Middle frontal gyrus (tissue), 1 donor: ENCODE results near the gene MAPK6.

Source experiments
- DNase-seq: peaks from one replicate; pipeline ENCODE4 v3.0.0-alpha.2; 2015; ENCODE audit warnings: low spot score; ENCODE audit errors: extremely low spot score

MAPK6 gene

DNA sequence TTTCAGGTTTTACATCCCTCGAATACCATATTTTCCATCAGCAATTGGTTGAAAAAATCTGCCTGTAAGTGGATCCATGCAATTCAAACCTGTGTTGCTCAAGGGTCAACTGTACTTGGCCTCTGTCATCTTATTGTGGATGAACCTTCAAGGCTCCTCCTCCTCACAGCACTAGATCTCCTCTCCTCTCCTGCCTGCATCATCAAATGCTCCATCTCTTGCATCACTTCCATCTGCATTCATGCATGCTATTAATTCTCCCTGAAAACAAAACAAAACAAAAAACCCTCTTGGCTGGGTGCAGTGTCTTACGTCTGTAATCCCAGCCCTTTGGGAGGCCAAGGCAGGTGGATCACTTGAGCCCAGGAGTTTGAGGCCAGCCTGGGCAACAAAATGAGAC, 83.4 kb downstream of the MAPK6 start:
- no peak for DNase-seq

DNA sequence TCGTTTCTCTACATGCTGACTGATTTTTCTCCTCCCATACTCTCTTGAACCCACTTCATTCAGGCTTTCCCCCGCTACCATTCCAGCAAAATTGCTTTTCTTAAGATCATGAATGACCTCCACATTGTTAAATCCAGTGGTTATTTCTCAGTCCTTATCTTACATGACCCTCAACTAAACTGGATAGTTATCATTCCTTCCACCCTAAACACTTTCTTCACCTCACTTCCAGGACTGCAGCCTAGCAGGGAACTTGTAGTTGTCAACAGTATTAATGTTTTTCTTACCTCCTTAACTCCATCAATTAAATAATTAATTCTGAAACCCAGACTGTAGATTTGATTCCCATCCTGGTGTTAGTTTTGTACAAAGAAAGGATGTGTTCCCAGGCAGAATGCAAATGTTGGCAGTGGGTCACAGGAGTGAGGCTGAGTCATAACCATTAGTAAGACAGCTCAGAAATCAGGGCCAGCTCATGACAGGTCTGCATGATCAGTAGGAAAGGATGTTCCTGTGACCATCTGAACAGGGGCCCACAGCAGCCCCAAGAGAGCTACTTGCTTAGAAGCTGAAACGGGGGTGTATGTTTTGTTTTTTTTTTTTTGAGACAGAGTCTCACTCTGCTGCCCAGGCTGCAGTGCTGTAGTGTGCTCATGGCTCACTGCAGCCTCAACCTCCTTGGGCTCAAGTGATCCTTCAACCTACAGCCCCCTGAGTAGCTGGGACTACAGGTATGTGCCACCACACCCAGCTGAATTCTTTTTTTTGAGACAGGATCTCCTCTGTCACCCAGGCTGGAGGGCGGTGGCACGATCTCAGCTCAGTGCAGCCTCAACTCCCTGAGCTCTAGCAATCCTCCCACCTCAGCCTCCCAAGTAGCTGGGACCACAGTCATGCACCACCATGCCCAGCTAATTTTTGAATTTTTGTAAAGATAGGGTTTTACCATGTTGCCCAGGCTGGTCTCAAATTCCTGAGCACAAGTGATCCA, 84.5 kb downstream of the MAPK6 start:
- DNase-seq: peak; percentile 5

GRCh38 chr15:52104532-52105004, 85.5 kb downstream of the MAPK6 start:
- no peak for DNase-seq

DNA sequence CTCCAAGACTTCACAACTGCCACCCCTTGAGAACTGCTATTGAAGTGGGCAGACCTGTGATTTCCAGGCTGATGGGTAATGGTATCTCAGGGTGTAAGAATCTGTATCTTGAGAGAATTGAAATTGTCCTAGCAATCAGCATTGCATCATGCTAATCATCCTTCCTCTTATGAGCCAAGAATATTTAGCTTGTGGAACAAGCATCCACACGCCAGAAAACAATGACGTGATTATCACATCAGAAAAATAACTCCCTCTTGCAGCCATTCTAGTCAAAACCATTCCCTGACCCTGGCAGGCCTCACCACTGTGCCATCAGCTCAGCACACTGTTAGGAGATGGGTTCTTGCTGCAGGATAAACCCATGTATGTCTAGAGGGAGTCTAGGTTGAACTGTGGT, 86.8 kb downstream of the MAPK6 start:
- DNase-seq: no peak

DNA sequence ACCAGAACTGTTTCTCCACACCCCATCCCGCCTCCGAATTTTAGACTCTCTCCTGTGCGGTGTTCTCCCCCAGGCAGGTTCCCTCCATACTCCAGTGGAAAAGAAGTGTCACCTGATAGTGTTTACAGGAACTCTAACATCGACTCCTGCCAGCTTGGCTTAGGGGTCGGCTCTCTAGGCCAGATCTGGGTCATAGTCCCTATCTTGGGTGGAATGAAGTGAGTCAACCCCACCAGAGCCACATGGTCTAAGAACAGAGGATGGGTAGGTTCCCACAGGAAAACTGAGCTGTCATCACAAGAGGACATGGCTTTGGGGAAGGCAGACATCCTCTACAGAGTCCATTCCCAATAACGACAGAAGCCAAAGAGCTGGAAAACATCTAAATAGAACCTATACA, 87.6 kb downstream of the MAPK6 start:
- no peak for DNase-seq

GRCh38 chr15:52107238-52107637, 88.2 kb downstream of the MAPK6 start:
- no peak for DNase-seq

GRCh38 chr15:52109559-52110451, 90.8 kb downstream of the MAPK6 start:
- DNase-seq: no peak

DNA sequence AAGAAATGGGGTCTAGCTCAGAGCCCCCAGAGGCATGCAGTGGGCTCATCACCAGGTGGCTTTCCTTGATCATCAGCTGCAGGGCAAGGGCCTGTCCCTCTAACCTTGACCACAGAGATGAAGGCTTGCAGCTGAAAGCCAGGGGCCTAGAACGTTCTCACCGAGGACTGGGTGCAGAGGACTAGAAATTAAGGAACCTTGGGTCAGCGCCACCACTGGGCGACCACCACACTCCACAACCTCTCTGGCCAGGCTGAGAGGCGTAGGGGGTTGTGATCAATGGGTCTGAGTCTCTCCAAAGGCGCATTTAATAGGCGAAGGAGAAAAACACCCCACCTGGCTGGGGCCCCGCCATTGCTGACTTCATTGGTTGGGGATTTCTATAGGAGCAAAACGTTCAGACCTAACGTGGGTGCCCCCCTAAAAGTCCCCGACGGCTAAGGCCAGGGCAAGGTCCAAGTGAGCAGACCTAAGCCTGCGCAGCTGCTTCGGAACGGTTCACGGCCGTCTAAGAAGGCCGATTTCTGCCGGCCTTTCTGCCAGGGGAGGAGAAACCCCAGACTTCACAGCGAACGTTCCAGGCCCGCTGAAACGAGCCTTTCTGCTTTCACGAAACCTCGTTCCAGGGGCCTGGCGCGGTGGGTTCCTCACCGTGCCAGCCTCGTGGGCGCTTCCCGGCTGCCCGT, 92.6 kb downstream of the MAPK6 start:
- no peak for DNase-seq

GRCh38 chr15:52112203-52112750, 93.3 kb downstream of the MAPK6 start:
- no peak for DNase-seq

GRCh38 chr15:52113235-52113634, 94.2 kb downstream of the MAPK6 start:
- no peak for DNase-seq

DNA sequence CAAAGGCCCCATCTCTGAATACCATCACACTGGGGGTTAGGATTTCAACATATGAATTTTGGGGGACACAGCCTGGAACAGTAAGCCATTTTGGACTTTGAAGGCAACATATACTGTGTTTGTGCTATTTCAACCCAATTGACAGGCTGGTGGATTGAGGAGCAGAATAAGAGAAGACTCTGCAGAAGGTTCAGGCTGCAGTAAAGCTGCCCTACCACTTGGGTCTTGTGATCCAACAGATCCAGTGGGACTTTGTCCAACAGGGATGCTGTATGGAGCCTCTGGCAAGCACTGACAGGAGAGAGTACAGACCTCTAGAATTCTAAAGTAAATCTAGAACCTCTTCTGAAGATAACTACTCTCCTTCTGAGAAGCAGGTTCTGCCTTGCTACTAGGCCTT, 94.7 kb downstream of the MAPK6 start:
- DNase-seq: no peak

DNA sequence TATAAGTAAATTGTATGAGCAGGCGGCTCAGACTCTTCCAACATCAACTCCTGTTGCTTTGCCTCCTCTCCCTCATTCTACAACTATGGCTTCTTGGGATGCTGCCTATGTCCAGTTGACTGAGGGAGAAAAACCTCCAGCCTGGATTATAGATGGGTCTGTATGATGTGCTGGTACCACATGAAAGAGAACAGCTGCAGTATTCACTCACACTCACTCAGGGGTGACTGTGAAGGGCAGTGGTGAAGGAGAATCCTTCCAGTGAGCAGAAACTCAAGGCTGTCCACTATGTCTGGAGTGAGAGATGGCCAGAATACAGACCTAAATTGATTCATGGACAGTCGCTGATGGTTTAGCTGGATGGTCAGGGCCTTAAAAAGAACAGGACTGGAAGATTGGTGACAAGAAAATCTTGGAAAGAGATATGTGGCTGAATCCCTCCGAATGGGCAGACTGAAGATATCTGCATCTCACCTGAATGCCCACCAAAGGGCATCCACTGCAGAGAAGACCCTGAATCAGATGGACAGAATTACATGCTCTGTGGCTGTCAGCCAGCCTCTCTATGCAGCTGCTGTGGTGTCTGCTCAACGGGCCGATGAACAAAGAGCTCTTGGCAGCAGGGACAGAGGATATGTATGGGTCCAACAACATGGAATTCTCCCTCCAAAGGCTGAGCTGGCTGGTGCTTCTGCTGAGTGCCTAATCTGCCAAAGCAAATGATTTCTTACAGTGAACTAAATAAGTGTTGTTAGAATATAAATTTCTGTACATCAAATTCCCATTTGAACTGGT, 95.4 kb downstream of the MAPK6 start:
- peak; percentile 24 for DNase-seq

DNA sequence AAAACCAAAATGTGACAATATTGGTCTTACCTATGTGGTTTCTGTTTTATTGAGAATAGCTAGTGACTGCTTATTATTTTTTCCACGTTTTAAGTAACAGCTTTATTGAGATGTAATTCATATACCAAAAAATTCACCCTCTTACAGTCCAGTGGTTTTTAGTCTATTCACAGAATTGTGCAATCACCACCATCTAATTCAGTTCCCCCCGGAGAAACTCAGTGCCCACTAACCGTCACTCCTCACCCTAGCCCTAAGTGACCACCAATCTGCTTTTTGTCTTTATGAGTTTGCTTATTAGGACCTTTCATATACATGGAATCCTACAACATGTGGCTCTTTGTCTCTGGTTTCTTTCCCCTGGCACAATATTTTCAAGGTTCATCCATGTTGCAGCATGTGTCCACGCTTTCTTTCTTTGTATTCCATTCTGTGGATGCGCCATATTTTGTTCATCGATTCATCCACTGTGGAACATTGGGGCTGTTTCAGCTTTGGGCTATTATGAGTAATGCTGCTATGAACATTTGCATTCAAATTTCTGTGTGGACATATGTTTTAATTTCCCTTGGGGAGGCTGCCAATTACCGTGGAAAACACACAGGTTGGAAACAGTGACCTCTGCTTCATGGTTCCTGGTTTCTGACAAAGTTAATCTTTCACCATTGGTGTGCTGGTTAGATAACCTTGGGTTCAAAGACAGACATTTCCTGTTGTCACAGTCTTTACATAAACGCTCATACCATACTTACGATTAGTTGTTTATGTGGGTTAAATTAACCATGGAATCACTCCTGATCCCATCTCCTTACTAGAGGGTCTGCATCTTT, 96.8 kb downstream of the MAPK6 start:
- DNase-seq: no peak
